Activated T-cell treated with anti-CD3 and anti-CD28 coated beads, Interleukin-2, amount 50 U/mL, for 24 hours (primary cell): ENCODE data around the gene YOD1.

Source experiments
- DNase-seq: peaks from one replicate; pipeline ENCODE4 v3.0.0-alpha.2; 2020
- H3K27ac Mint-ChIP-seq: 2 replicates; pipeline ENCODE4 v1.8.0; 2020; ENCODE audit warnings: mild to moderate bottlenecking, mixed read lengths
- H3K27me3 Mint-ChIP-seq: 2 replicates; pipeline ENCODE4 v1.8.0; 2020; ENCODE audit warnings: mixed read lengths
- H3K36me3 Mint-ChIP-seq: 2 replicates; pipeline ENCODE4 v1.8.0; 2020; ENCODE audit warnings: low read depth, mixed read lengths
- H3K4me1 Mint-ChIP-seq: 2 replicates; pipeline ENCODE4 v1.8.0; 2020; ENCODE audit warnings: low read depth, mixed read lengths
- H3K4me3 Mint-ChIP-seq: 2 replicates; pipeline ENCODE4 v1.8.0; 2020; ENCODE audit warnings: mild to moderate bottlenecking, moderate library complexity, mixed read lengths
- H3K9me3 Mint-ChIP-seq: 2 replicates; pipeline ENCODE4 v1.8.0; 2020; ENCODE audit warnings: mixed read lengths

The YOD1 gene

GRCh38 chr1:207051191-207051943 is at the start of gene YOD1:
TSS of gene YOD1 (minus strand) at chr1:207051208. CDS start at chr1:207051030, 178 bp downstream.
- Mint-ChIP-seq H3K36me3 (peaks cover 51% of the 10 kb centered on the region), H3K27ac (peak within 1 kb of the TSS; percentile 98), H3K4me3 (peak within 1 kb of the TSS; percentile 99), H3K4me1 (peaks cover 62% of the 10 kb centered on the region), H3K9me3 (no peaks in the 10 kb centered on the region), H3K27me3 (no peaks in the 10 kb centered on the region)
- no peak for DNase-seq

- Mint-ChIP-seq H3K36me3 (peaks cover 7% of the 10 kb centered on the region), H3K27me3 (peaks cover 15% of the 10 kb centered on the region), H3K9me3 (peaks cover 5% of the 10 kb centered on the region), H3K4me3 (peak overlapping the region; percentile 8), H3K4me1 (peaks cover 13% of the 10 kb centered on the region), H3K27ac (peak overlapping the region; percentile 91)
- peak; percentile 59 for DNase-seq
Observed at GRCh38 chr1:207097871-207098324, 46.9 kb upstream of the YOD1 start.

GRCh38 chr1:207093944-207094343 is 42.9 kb upstream of the YOD1 start:
- Mint-ChIP-seq H3K9me3 (peaks cover 2% of the 10 kb centered on the region), H3K4me1 (peaks cover 25% of the 10 kb centered on the region), H3K4me3 (no peak overlapping the region), H3K27me3 (no peaks in the 10 kb centered on the region), H3K27ac (no peak overlapping the region), H3K36me3 (peaks cover 3% of the 10 kb centered on the region)
- no peak for DNase-seq

DNA sequence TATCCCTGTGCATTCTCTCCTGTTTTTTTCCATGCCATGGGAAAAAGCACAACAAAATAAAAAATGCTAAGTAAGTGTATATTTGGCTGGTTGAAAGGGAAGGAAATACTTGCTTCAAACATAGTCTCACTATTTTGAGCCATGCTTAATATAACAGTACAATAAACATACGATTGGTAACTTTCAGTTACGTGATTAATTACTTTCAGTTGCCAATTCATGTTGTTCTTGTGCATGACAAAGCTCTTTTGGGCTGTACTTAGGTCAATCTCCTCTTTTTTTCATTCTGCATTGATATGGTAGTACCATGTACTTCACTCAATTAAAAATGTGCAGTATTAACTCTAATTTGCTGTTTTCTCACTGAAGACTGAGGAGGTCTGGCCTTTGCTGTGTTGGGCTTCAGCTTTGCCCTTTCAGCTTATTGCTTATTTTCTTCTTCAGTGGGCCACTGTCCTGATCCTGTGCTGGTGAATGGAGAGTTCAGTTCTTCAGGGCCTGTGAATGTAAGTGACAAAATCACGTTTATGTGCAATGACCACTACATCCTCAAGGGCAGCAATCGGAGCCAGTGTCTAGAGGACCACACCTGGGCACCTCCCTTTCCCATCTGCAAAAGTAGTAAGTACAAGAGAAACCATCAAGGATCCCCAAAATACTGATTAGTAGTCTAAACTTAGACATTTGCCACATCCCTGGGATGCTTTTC is 40.3 kb upstream of the YOD1 start:
- Mint-ChIP-seq H3K4me1 (peaks cover 21% of the 10 kb centered on the region), H3K4me3 (no peak overlapping the region), H3K9me3 (no peaks in the 10 kb centered on the region), H3K27ac (no peak overlapping the region), H3K27me3 (no peaks in the 10 kb centered on the region), H3K36me3 (no peaks in the 10 kb centered on the region)
- DNase-seq = no peak

DNA sequence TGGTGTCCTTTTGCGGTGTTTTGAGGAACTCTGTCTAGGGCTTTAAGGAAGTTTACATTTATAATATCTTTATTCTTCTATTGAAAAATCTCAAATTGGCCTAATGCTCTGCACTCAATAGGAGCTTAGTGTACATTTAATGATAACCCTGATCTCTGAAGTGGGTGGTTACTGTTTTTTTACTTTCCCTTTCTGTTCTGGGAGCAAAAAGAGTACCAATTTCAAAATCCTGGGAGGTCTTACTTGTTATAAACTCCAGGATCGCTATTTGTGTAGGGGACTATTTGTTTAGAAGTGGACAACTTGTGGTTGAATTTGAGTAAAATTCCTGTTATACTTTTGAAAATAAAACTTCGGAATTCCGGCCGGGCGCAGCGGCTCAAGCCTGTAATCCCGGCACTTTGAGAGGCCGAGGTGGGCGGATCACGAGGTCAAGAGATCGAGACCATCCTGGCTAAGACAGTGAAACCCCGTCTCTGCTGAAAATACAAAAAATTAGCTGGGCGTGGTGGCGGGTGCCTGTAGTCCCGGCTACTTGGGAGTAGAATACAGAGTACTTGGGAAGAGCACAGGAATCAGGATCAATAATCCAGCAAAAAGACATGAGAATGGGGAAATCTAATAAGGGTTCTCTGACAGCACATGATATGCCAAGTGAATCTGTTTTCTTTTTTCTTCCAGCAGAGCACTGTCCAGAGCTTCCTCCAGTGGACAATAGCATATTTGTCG is 38.8 kb upstream of the YOD1 start:
- peak overlapping the region; percentile 66 for H3K4me3 Mint-ChIP-seq

GRCh38 chr1:207088701-207089626 is 38.0 kb upstream of the YOD1 start, which contains the start of gene C4BPB:
TSS of gene C4BPB (plus strand) at chr1:207088860. CDS start at chr1:207089532, 672 bp downstream.
- peaks cover 7% of the 10 kb centered on the region for H3K27me3 Mint-ChIP-seq
- peak within 1 kb of the TSS; percentile 79 for H3K27ac Mint-ChIP-seq
- no peak for DNase-seq
- H3K36me3 Mint-ChIP-seq = no peaks in the 10 kb centered on the region
- H3K4me1 Mint-ChIP-seq = peaks cover 30% of the 10 kb centered on the region
- H3K9me3 Mint-ChIP-seq = no peaks in the 10 kb centered on the region
- H3K4me3 Mint-ChIP-seq = peak within 1 kb of the TSS; percentile 66

More for the DNA sequence above, 38.8 kb upstream of the YOD1 start:
- Mint-ChIP-seq H3K27me3 (no peaks in the 10 kb centered on the region), H3K4me1 (peaks cover 27% of the 10 kb centered on the region), H3K36me3 (no peaks in the 10 kb centered on the region), H3K9me3 (no peaks in the 10 kb centered on the region), H3K27ac (peak overlapping the region; percentile 79)
- DNase-seq = no peak

- Mint-ChIP-seq H3K36me3 (no peaks in the 10 kb centered on the region), H3K4me1 (peaks cover 30% of the 10 kb centered on the region), H3K27ac (no peak overlapping the region), H3K4me3 (no peak overlapping the region), H3K27me3 (peaks cover 12% of the 10 kb centered on the region), H3K9me3 (no peaks in the 10 kb centered on the region)
- DNase-seq = no peak
Observed at GRCh38 chr1:207088161-207088560, 37.2 kb upstream of the YOD1 start.

GRCh38 chr1:207085887-207086286 is 34.9 kb upstream of the YOD1 start:
- peaks cover 25% of the 10 kb centered on the region for H3K27me3 Mint-ChIP-seq
- H3K36me3 Mint-ChIP-seq = no peaks in the 10 kb centered on the region
- no peak overlapping the region for H3K4me3 Mint-ChIP-seq
- no peak for DNase-seq
- no peak overlapping the region for H3K27ac Mint-ChIP-seq
- no peaks in the 10 kb centered on the region for H3K9me3 Mint-ChIP-seq
- H3K4me1 Mint-ChIP-seq = peaks cover 29% of the 10 kb centered on the region

GRCh38 chr1:207084701-207085180 is 33.7 kb upstream of the YOD1 start:
- H3K4me1 Mint-ChIP-seq = peaks cover 26% of the 10 kb centered on the region

DNA sequence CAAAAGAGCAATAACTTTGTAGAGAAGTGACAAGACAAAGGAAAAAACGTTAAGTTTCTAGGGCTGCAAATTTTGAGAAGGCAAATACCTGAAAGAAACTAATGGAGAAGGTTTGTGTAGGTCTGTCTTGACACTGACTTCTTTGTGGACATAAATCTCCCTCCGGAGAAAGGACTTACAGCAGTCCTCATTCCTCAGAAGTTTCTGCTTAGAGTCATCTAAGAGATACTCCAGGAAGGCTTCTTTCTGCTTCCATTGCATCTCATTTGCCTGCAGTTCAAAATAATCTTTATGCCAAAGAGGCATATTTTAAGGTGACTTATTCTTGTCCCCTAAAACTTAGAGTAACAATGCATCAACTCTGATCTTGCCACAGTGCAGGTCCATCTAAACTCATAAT is 33.2 kb upstream of the YOD1 start:
- Mint-ChIP-seq H3K27ac (no peak overlapping the region), H3K36me3 (no peaks in the 10 kb centered on the region), H3K4me1 (peaks cover 21% of the 10 kb centered on the region), H3K4me3 (no peak overlapping the region), H3K9me3 (no peaks in the 10 kb centered on the region), H3K27me3 (peaks cover 25% of the 10 kb centered on the region)
- no peak for DNase-seq

More at GRCh38 chr1:207084701-207085180, 33.7 kb upstream of the YOD1 start:
- Mint-ChIP-seq H3K4me3 (no peak overlapping the region), H3K36me3 (no peaks in the 10 kb centered on the region), H3K27me3 (peaks cover 25% of the 10 kb centered on the region), H3K9me3 (no peaks in the 10 kb centered on the region), H3K27ac (no peak overlapping the region)
- peak; percentile 41 for DNase-seq

GRCh38 chr1:207081806-207082205 is 30.8 kb upstream of the YOD1 start:
- Mint-ChIP-seq H3K27me3 (peaks cover 28% of the 10 kb centered on the region), H3K4me3 (no peak overlapping the region), H3K27ac (no peak overlapping the region), H3K9me3 (no peaks in the 10 kb centered on the region), H3K4me1 (peaks cover 13% of the 10 kb centered on the region), H3K36me3 (no peaks in the 10 kb centered on the region)
- DNase-seq = no peak

DNA sequence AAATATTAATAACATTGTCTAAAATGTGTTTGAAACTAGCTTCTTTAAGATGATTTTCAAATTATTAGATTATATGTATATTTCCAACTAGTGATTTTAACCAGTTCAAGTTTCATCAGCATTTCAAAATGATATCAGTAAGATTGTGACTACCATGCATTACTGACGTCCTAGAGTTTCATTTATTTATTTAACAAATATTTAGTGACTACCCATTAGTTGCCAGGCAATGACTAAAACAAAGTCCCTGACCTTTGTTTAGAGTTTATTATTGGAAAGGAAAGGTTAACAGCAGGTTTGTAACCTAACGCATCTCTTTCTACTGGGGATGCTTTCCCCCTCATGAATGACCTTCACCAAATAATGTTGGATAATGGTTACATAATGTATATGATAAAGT is 30.1 kb upstream of the YOD1 start:
- H3K27ac Mint-ChIP-seq = no peak overlapping the region
- no peak for DNase-seq
- no peaks in the 10 kb centered on the region for H3K9me3 Mint-ChIP-seq
- H3K4me1 Mint-ChIP-seq = peaks cover 13% of the 10 kb centered on the region
- peaks cover 28% of the 10 kb centered on the region for H3K27me3 Mint-ChIP-seq
- H3K4me3 Mint-ChIP-seq = no peak overlapping the region
- H3K36me3 Mint-ChIP-seq = no peaks in the 10 kb centered on the region

DNA sequence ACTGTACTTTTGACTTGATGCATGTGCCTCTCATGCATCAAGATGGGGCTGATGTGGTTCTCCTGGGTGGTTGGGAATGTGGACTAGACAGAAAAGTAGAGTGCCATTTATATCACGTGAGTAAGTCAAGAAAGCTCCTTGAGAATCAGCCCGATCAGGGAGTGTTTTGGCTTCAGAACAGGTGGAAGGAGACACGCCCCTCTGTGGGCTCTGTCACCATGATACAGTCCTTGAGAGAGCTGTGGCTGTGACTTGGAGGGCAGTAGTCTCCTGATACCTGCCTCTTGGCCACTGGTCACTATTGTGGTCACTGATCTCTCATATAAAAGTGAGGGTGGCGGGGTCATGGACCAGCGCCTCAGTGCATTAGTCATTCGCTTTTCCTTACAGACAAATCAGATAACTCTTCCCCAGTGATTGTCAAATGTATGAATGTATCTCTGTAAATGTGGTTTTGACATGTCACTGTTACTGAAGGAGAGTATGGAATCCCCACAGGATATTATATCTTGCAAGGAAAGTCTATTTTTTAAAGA is 28.8 kb upstream of the YOD1 start:
- no peaks in the 10 kb centered on the region for H3K36me3 Mint-ChIP-seq

More for the DNA sequence above, 28.8 kb upstream of the YOD1 start:
- DNase-seq = no peak
- no peak overlapping the region for H3K27ac Mint-ChIP-seq
- peaks cover 28% of the 10 kb centered on the region for H3K27me3 Mint-ChIP-seq
- H3K4me1 Mint-ChIP-seq = peaks cover 7% of the 10 kb centered on the region
- H3K4me3 Mint-ChIP-seq = no peak overlapping the region
- no peaks in the 10 kb centered on the region for H3K9me3 Mint-ChIP-seq
